ENCODE measurements around the gene PDZD8.

DNA sequence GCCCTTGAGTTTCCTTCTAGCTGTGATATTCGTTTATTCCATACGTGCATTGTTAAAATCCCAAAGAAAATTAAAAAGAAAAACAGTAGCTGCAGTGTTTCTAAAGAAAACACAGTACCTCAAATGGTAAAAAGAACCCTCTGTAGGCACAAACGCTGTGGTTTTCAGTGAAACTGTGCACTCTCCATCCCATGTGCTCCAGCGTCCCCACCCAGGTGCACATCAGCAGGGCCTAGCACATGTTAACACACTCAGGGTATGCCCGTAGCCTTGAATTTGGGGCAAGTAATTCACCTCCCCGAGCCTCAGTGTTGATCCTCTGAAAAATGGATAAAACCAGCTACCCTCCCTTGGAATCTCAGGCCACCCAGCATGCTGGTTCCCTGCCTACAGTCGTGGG lies 124.8 kb downstream of the PDZD8 start:
- TF ChIP-seq, protein P1, sequence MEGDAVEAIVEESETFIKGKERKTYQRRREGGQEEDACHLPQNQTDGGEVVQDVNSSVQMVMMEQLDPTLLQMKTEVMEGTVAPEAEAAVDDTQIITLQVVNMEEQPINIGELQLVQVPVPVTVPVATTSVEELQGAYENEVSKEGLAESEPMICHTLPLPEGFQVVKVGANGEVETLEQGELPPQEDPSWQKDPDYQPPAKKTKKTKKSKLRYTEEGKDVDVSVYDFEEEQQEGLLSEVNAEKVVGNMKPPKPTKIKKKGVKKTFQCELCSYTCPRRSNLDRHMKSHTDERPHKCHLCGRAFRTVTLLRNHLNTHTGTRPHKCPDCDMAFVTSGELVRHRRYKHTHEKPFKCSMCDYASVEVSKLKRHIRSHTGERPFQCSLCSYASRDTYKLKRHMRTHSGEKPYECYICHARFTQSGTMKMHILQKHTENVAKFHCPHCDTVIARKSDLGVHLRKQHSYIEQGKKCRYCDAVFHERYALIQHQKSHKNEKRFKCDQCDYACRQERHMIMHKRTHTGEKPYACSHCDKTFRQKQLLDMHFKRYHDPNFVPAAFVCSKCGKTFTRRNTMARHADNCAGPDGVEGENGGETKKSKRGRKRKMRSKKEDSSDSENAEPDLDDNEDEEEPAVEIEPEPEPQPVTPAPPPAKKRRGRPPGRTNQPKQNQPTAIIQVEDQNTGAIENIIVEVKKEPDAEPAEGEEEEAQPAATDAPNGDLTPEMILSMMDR (IDR thresholded peaks at IDR 0.05; ENCODE audit: low read length): no peak
- no peak for TF ChIP-seq EZH2 (IDR thresholded peaks at IDR 0.05; ENCODE audit: borderline replicate concordance, low read length)

All from OCI-LY1 (cell line).